H1 (cell line): ENCODE results near the gene VSIG10L2. TPM values are rescaled to one million over a fixed set of nuclear protein-coding genes. Genes with fewer than 3 reads are reported as not detected.

Experiments
- CTCF ChIA-PET: fragments of 300-600 bp; sonication (Branson Sonifier 250); formaldehyde crosslinking; loops from one replicate; lab custom pipeline; 2021; ENCODE audit not compliant: partially characterized antibody; lab: Charles Lee
- POLR2A ChIA-PET: fragments of 300-600 bp; sonication (Branson Sonifier 250); formaldehyde crosslinking; loops from one replicate; lab custom pipeline; 2021; ENCODE audit warnings: inconsistent platforms; ENCODE audit not compliant: partially characterized antibody; lab: Charles Lee
- DNase-seq, 2 experiments: peaks; one replicate each; pipeline versions ENCODE4 v3.0.0 to v3.0.0-alpha.2; 2010 to 2022; ENCODE audit warnings: low spot score in 2 of 2, low read depth in 1 of 2, mixed read lengths in 1 of 2
- FAIRE-seq: peaks from 2 replicates; lab custom pipeline; 2011; peaks lifted over from hg19 to GRCh38; lab: Jason Lieb, UNC
- H2AFZ ChIP-seq: 2 replicates; pipeline ENCODE4 v1.8.1; 2012; ENCODE audit warnings: low read length, inconsistent platforms
- H2AK5ac ChIP-seq: 2 replicates; pipeline ENCODE4 v1.6.1; 2013; ENCODE audit warnings: low read depth, low read length
- H2BK120ac ChIP-seq: replicated peaks from 2 replicates; pipeline ENCODE3; 2013; ENCODE audit warnings: low read depth, low read length, inconsistent platforms
- H2BK12ac ChIP-seq: 2 replicates; pipeline ENCODE4 v1.6.1; 2013; ENCODE audit warnings: low read depth, low read length
- H2BK15ac ChIP-seq: 2 replicates; pipeline ENCODE4 v1.6.1; 2013; ENCODE audit warnings: low read length
- H2BK20ac ChIP-seq: 2 replicates; pipeline ENCODE4 v1.6.1; 2013; ENCODE audit warnings: low read length
- H2BK5ac ChIP-seq: 2 replicates; pipeline ENCODE4 v1.6.1; 2013; ENCODE audit warnings: low read depth, low read length
- H3K14ac ChIP-seq: 2 replicates; pipeline ENCODE4 v1.6.1; 2013; ENCODE audit warnings: inconsistent platforms; ENCODE audit not compliant: insufficient read length
- H3K18ac ChIP-seq: 2 replicates; pipeline ENCODE4 v1.6.1; 2013; ENCODE audit warnings: low read length; ENCODE audit errors: extremely low read depth
- H3K23ac ChIP-seq: 2 replicates; pipeline ENCODE4 v1.6.1; 2013; ENCODE audit warnings: inconsistent platforms; ENCODE audit not compliant: insufficient read length
- H3K23me2 ChIP-seq: 2 replicates; pipeline ENCODE4 v1.6.1; 2013; ENCODE audit warnings: low read depth, low read length
- H3K27ac ChIP-seq: 2 replicates; pipeline ENCODE4 v1.6.1; 2011; ENCODE audit warnings: low read depth, low read length, inconsistent platforms
- H3K27me3 ChIP-seq, 4 experiments: replicated peaks in 1 of 4; 1 replicate in 1 of 4; 2 replicates in 3 of 4; pipeline versions ENCODE4 v1.6.1 to v1.8.1; 2011 to 2013; ENCODE audit warnings: low read length in 3 of 4, mild to moderate bottlenecking in 3 of 4, inconsistent platforms in 2 of 4, mixed read lengths in 2 of 4, moderate library complexity in 1 of 4; ENCODE audit not compliant: control insufficient read depth in 3 of 4, insufficient read depth in 3 of 4; ENCODE audit errors: extremely low read depth in 1 of 4
- H3K36me3 ChIP-seq, 4 experiments: 2 replicates each; pipeline versions ENCODE4 v1.6.1 to v1.8.1; 2011 to 2013; ENCODE audit warnings: mild to moderate bottlenecking in 4 of 4, low read length in 3 of 4, moderate library complexity in 2 of 4, control low read depth in 1 of 4, inconsistent platforms in 1 of 4; ENCODE audit not compliant: insufficient read depth in 4 of 4, control insufficient read depth in 2 of 4
- H3K4ac ChIP-seq: replicated peaks from 2 replicates; pipeline ENCODE3; 2013; ENCODE audit warnings: low read length, low read depth, mixed read lengths, inconsistent platforms; ENCODE audit not compliant: insufficient read length
- H3K4me1 ChIP-seq, 4 experiments: replicated peaks in 1 of 4; 1 replicate in 1 of 4; 2 replicates in 3 of 4; pipeline versions ENCODE4 v1.6.1 to v1.8.1; 2011 to 2013; ENCODE audit warnings: low read length in 3 of 4, inconsistent platforms in 2 of 4, mixed read lengths in 1 of 4; ENCODE audit not compliant: insufficient read depth in 4 of 4, control insufficient read depth in 3 of 4
- H3K4me2 ChIP-seq, 2 experiments: 2 replicates each; pipeline versions ENCODE4 v1.6.1 to v1.8.1; 2011 to 2013; ENCODE audit warnings: low read depth in 2 of 2, low read length in 2 of 2, control low read depth in 1 of 2, inconsistent platforms in 1 of 2, mild to moderate bottlenecking in 1 of 2; ENCODE audit not compliant: insufficient read depth in 1 of 2
- H3K4me3 ChIP-seq, 4 experiments: fragments of 200-600, 300-600 bp in 1 of 4; sonication (generic), shearing (Covaris generic), sonication (Bioruptor Twin) in 1 of 4; 2 replicates each; pipeline versions ENCODE4 v1.5.1 to v1.8.1; 2011 to 2016; ENCODE audit warnings: low read length in 4 of 4, low read depth in 3 of 4, control low read depth in 2 of 4, inconsistent platforms in 2 of 4, mild to moderate bottlenecking in 2 of 4, mixed read lengths in 1 of 4, moderate library complexity in 1 of 4; ENCODE audit not compliant: insufficient read depth in 2 of 4; ENCODE audit errors: extremely low read depth in 1 of 4
- H3K56ac ChIP-seq: replicated peaks from 2 replicates; pipeline ENCODE3; 2013; ENCODE audit warnings: low read depth, mild to moderate bottlenecking, mixed read lengths, low read length, inconsistent platforms; ENCODE audit not compliant: insufficient read length
- H3K79me1 ChIP-seq: 2 replicates; pipeline ENCODE4 v1.6.1; 2013; ENCODE audit warnings: low read depth, low read length, control low read depth
- H3K79me2 ChIP-seq, 2 experiments: 2 replicates each; pipeline versions ENCODE4 v1.6.1 to v1.8.1; 2012 to 2013; ENCODE audit warnings: low read length in 2 of 2, mild to moderate bottlenecking in 2 of 2, inconsistent platforms in 1 of 2; ENCODE audit not compliant: insufficient read depth in 2 of 2, control insufficient read depth in 1 of 2
- H3K9ac ChIP-seq, 4 experiments: replicated peaks in 1 of 4; 1 replicate in 1 of 4; 2 replicates in 3 of 4; pipeline versions ENCODE4 v1.6.1 to v1.8.1; 2011 to 2013; ENCODE audit warnings: low read depth in 3 of 4, low read length in 3 of 4, control low read depth in 2 of 4, mild to moderate bottlenecking in 2 of 4, moderate library complexity in 2 of 4, inconsistent platforms in 1 of 4; ENCODE audit errors: extremely low read depth in 1 of 4
- H3K9me3 ChIP-seq, 2 experiments: 2 replicates each; pipeline versions ENCODE4 v1.6.1 to v1.8.1; 2012 to 2013; ENCODE audit warnings: mild to moderate bottlenecking in 2 of 2, moderate library complexity in 2 of 2, control low read depth in 1 of 2, inconsistent platforms in 1 of 2, low read depth in 1 of 2, low read length in 1 of 2, mixed read lengths in 1 of 2; ENCODE audit not compliant: insufficient read depth in 2 of 2
- H4K20me1 ChIP-seq, 2 experiments: replicated peaks in 1 of 2; 2 replicates each; pipeline versions ENCODE3 to v1.8.1; 2011 to 2013; ENCODE audit warnings: inconsistent platforms in 2 of 2, low read length in 2 of 2, mild to moderate bottlenecking in 1 of 2; ENCODE audit not compliant: insufficient read depth in 2 of 2, control insufficient read depth in 1 of 2
- H4K5ac ChIP-seq: 2 replicates; pipeline ENCODE4 v1.6.1; 2013; ENCODE audit warnings: low read length, low read depth, mixed read lengths, inconsistent platforms; ENCODE audit not compliant: insufficient read length
- H4K8ac ChIP-seq: 2 replicates; pipeline ENCODE4 v1.8.0; 2013; ENCODE audit warnings: mild to moderate bottlenecking, moderate library complexity, low read length, inconsistent platforms; ENCODE audit not compliant: insufficient read depth; ENCODE audit errors: extremely low read depth
- H4K91ac ChIP-seq: replicated peaks from 2 replicates; pipeline ENCODE3; 2013; ENCODE audit warnings: low read length, mixed read lengths, inconsistent platforms; ENCODE audit not compliant: insufficient read length
- ATF3 ChIP-seq: IDR thresholded peaks from 2 replicates; pipeline ENCODE4 v1.6.1; 2011; ENCODE audit warnings: low read depth, mild to moderate bottlenecking, low read length; ENCODE audit not compliant: insufficient read depth
- MAX ChIP-seq: IDR thresholded peaks from 2 replicates; pipeline ENCODE4 v1.6.1; 2012; ENCODE audit warnings: inconsistent platforms
- TAF1 ChIP-seq: IDR thresholded peaks from 2 replicates; pipeline ENCODE4 v1.6.1; 2011; ENCODE audit warnings: mild to moderate bottlenecking, low read depth, low read length
- YY1 ChIP-seq: IDR thresholded peaks from 2 replicates; pipeline ENCODE4 v1.6.1; 2011; ENCODE audit warnings: low read depth, mild to moderate bottlenecking, low read length
- ZNF274 ChIP-seq: IDR thresholded peaks from 2 replicates; pipeline ENCODE4 v1.7.0; 2012; ENCODE audit warnings: low read length, borderline replicate concordance; ENCODE audit errors: extremely low read depth
- WGBS, 2 experiments: shearing (Covaris generic) in 1 of 2; methylation state at CpG; one replicate each; pipeline versions ENCODE4 v1.1.6 to v1.1.7; 2013 to 2015; ENCODE audit warnings: low lambda C conversion rate in 2 of 2, mixed read lengths in 2 of 2, inconsistent platforms in 1 of 2, low coverage in 1 of 2, missing lambda C conversion rate in 1 of 2; ENCODE audit not compliant: insufficient replicate concordance in 2 of 2, insufficient coverage in 1 of 2, insufficient read length in 1 of 2; ENCODE audit errors: extremely low coverage in 1 of 2, missing lambda C conversion rate in 1 of 2; 5-methylcytosine and 5-hydroxymethylcytosine counted together
- polyA plus RNA-seq, 7 experiments: library from polyadenylated mRNA; depleted of rRNA in 3 of 7; stranded (reverse) in 5 of 7; unstranded in 2 of 7; fragments of >200 nt in 5 of 7; fragments of 200-250 nt in 2 of 7; gene quantifications; 1 replicate in 5 of 7; 2 replicates in 1 of 7; 4 replicates in 1 of 7; pipeline versions ENCODE4 v1.2.1 to v1.2.3, GENCODE V29; 2011 to 2013; ENCODE audit warnings: missing spikeins in 2 of 7, mixed read lengths in 2 of 7
- total RNA-seq: library from RNA; stranded (reverse); fragmentation: NEBNext Ultra II Directional; extraction: Animal tissue kit (Norgen Biotek cat#: 25700); gene quantifications from 2 replicates; pipeline ENCODE4 v1.2.1, GENCODE V29; 2021

Gene VSIG10L2
- total and polyA plus RNA-seq, 2 of the 8 experiments (the other 6 are each of a cell fraction or from before 2014, with no cell fraction given): not detected

- Histone ChIP-seq H3K79me2 (no peaks in the 10 kb centered on the region), H4K5ac (no peak overlapping the region), H2BK20ac (no peak overlapping the region), H2BK12ac (no peak overlapping the region)
- CTCF ChIA-PET: interaction anchor here (1.0 kb wide), 1 partner anchor 9 kb away, joined by 6 read pairs; no protein-coding TSS in a partner anchor
- no peak for TF ChIP-seq YY1
- no peak for TF ChIP-seq ZNF274
- no peak for TF ChIP-seq ATF3
- no peak for TF ChIP-seq TAF1
- no peak for TF ChIP-seq MAX
- TF ChIP-seq, all 59 proteins: peak for 0
- H3K56ac ChIP-seq: no peak overlapping the region
- no peak overlapping the region for H2AFZ ChIP-seq
- POLR2A ChIA-PET: no interaction called here
- FAIRE-seq (no peak), DNase-seq (no peak)
- no peak overlapping the region for H4K91ac ChIP-seq
- no peak overlapping the region for H3K23ac ChIP-seq
- peaks cover 0 to 3% (median 0%) of the 10 kb centered on the region in 4 experiments; a peak in 2 of 7 replicates for H3K4me1 ChIP-seq
- no peak overlapping the region for H2BK120ac ChIP-seq
- no peaks in the 10 kb centered on the region for H3K23me2 ChIP-seq
- no peak overlapping the region for H3K4ac ChIP-seq
- no peak overlapping the region for H2BK5ac ChIP-seq
- no peak overlapping the region for H3K4me2 ChIP-seq
- H2BK15ac ChIP-seq: no peak overlapping the region
- H3K9me3 ChIP-seq: no peaks in the 10 kb centered on the region
- no peak overlapping the region for H3K9ac ChIP-seq
- H3K14ac ChIP-seq: no peak overlapping the region
- no peak overlapping the region for H4K8ac ChIP-seq
- WGBS, 2 experiments: 84% methylated on average over 3 of the region's 3 CpGs; no CpG with 5 or more reads in 1 of the 2 experiments
- no peak overlapping the region for H3K4me3 ChIP-seq
- H2AK5ac ChIP-seq: no peak overlapping the region
- H3K27me3 ChIP-seq: no peaks in the 10 kb centered on the region
- H3K27ac ChIP-seq: no peak overlapping the region
- H4K20me1 ChIP-seq: no peaks in the 10 kb centered on the region
- H3K79me1 ChIP-seq: no peaks in the 10 kb centered on the region
- H3K18ac ChIP-seq: no peak overlapping the region
- peaks cover 0 to 17% (median 5%) of the 10 kb centered on the region in 4 experiments; a peak in 5 of 8 replicates for H3K36me3 ChIP-seq
Measured at GRCh38 chr11:125979511-125979910, 33.7 kb downstream of the VSIG10L2 start.
